22Rv1 (cell line): Measurements from ENCODE around the gene CDH24.

Experiments used
- H3K27ac ChIP-seq: fragments of 450-650 bp; 2 replicates; pipeline ENCODE4 v1.5.1; 2017
- ZFX ChIP-seq: fragments of 450-650 bp; IDR thresholded peaks from 2 replicates; pipeline ENCODE4 v1.6.1; 2017; ENCODE audit warnings: antibody characterized with exemption, borderline replicate concordance
- TF ChIP-seq, protein P1 (sequence below): fragments of 450-650 bp; IDR thresholded peaks from 2 replicates; pipeline ENCODE4 v1.5.1; 2017; ENCODE audit warnings: mild to moderate bottlenecking

CDH24 gene

GRCh38 chr14:23074906-23075305, 17.6 kb upstream of the CDH24 start:
- H3K27ac ChIP-seq: no peak overlapping the region
- TF ChIP-seq, protein P1, sequence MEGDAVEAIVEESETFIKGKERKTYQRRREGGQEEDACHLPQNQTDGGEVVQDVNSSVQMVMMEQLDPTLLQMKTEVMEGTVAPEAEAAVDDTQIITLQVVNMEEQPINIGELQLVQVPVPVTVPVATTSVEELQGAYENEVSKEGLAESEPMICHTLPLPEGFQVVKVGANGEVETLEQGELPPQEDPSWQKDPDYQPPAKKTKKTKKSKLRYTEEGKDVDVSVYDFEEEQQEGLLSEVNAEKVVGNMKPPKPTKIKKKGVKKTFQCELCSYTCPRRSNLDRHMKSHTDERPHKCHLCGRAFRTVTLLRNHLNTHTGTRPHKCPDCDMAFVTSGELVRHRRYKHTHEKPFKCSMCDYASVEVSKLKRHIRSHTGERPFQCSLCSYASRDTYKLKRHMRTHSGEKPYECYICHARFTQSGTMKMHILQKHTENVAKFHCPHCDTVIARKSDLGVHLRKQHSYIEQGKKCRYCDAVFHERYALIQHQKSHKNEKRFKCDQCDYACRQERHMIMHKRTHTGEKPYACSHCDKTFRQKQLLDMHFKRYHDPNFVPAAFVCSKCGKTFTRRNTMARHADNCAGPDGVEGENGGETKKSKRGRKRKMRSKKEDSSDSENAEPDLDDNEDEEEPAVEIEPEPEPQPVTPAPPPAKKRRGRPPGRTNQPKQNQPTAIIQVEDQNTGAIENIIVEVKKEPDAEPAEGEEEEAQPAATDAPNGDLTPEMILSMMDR: no peak
- no peak for TF ChIP-seq ZFX

DNA sequence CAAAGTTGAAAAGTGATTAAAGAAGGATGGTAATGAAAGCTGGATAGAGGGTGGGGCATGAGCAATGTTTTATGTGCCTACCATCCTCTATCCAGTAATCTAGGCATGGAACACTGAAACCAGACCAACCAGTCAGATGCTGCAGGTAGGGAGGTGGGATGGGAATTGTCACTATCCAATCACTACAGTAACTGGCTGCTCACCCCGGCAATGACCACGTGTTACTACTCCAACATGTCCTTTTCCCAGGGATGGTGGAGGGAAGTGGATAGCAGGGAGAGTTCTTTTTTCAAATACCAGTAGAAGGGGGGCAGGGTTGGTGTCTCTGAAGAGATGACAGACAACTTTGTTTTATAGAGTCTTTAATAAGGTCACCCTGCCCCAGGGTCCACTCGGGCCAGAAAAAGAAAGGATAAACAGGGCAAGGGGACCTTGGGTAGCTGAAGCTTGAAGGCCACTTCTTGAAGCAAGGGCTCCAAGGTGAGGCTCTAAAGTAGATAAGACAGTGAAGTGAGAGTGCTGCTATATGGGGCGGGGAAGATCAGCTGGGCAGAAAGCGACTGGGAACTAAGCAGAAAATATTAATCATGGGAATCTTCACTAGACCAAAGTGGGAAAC, 14.7 kb upstream of the CDH24 start:
- peak overlapping the region; percentile 93 for H3K27ac ChIP-seq

GRCh38 chr14:23071244-23071920, 14.1 kb upstream of the CDH24 start:
- H3K27ac ChIP-seq: peak overlapping the region; percentile 93
- TF ChIP-seq, protein P1: no peak
- TF ChIP-seq ZFX: no peak

More for the DNA sequence above, 14.7 kb upstream of the CDH24 start:
- TF ChIP-seq, protein P1: no peak
- no peak for TF ChIP-seq ZFX

DNA sequence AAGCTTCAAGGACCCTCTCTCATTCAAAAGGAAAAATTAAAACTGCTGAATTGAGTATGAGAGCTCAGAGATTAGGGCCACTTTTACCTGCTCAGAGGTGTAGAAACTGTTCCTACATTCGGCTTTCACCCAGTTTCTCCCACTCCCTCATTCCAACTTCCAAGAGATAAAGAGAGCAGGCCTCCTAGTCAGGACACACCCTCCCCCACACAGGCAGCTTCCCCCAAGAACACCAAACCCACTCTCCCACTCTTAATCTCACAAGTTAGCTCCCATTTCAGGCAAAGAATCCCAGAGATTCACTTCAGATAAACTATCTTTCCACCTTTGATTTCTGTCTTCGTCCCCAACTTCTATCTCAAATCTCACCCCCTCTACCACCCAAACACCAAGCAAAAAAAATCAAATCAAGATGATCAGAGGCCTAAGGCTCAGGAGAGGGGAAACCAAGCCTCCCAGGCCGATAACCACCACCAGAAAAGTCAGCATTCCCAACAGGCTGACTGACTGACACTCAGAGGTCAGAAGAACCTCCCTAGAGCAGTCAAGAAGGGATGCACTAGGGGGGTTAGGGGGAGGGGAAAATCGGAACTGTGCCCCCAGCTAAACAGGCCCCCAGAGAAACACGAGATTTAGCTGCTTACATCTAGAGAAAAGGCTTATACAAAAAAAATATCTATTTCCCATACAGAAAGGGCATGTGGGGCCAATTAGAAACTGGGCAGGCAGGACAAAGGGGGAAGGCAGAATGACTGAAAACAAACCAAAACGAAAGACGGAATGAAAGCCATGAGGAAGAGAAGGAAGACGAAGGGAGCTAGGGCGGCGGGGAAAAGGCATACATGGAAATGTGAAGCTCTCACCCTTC, 13.2 kb upstream of the CDH24 start:
- TF ChIP-seq ZFX: no peak
- TF ChIP-seq, protein P1: no peak
- peak overlapping the region; percentile 93 for H3K27ac ChIP-seq

- peak overlapping the region; percentile 93 for H3K27ac ChIP-seq
- no peak for TF ChIP-seq ZFX
- TF ChIP-seq, protein P1: no peak
Observed at GRCh38 chr14:23069413-23069806, 12.1 kb upstream of the CDH24 start.

DNA sequence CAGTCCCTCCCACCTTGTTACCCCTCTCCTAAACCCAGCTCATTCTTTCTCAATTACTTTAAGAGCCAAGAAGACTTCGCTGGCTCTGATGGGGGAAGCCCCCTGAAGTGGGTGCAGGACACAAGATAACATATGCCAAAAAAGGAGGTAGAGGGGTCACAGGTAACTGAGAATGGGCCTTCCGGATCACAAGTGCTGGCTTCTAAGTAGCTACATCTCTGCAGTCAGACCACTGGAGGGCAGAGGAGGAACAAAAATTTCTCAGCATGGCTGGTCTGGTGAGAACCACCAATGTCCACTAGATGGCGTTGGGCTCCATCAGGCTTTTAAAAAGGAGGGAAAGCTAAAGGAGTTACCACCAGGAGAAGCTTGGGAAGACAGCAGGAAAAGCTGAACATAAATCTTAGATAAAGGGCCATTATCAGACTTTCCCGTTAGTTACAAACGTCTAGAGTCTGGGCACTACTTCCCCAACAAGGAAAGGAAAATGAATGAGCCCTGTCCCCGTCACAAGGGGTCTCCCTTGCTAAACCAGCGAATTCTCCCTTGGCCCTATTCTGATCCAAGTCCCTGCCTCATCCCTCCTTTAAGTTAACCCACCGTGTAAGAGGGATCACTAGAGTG, 11.6 kb upstream of the CDH24 start:
- TF ChIP-seq ZFX: no peak
- TF ChIP-seq, protein P1: peak; percentile 99

More for the DNA sequence above, 11.6 kb upstream of the CDH24 start:
- peak overlapping the region; percentile 93 for H3K27ac ChIP-seq
